Measurements from ENCODE around the gene AK5. TPM values are rescaled to one million over a fixed set of nuclear protein-coding genes. Genes with fewer than 3 reads are reported as not detected.

The AK5 gene
- polyA plus RNA-seq, 2 of the 4 experiments (the other 2 are of a cell fraction), result 4.9 to 6.1 TPM

- TF ChIP-seq PBX3 (IDR thresholded peaks at IDR 0.05) (no peak), CHD4 (IDR thresholded peaks at IDR 0.05; ENCODE audit: borderline replicate concordance) (no peak), HOXA7 (CRISPR knock-in tag; IDR thresholded peaks at IDR 0.05) (no peak), JUN (IDR thresholded peaks at IDR 0.05) (no peak), E2F6 (IDR thresholded peaks at IDR 0.05; ENCODE audit: borderline replicate concordance, low read depth) (no peak), ATOH8 (CRISPR knock-in tag; IDR thresholded peaks at IDR 0.05; ENCODE audit: low read depth) (no peak)
Measured at GRCh38 chr1:77339326-77339725, 57.5 kb downstream of the AK5 start (continued).

GRCh38 chr1:77341195-77341594 is 59.4 kb downstream of the AK5 start:
- FAIRE-seq (no peak), ATAC-seq (no peak)
- POLR2A ChIA-PET, result interaction anchor here (0.9 kb wide), 1 partner anchor 19 kb away, joined by 3 read pairs; no protein-coding TSS in a partner anchor

GRCh38 chr1:77342745-77343144 is 60.9 kb downstream of the AK5 start:
- H3K27ac ChIP-seq, result peak overlapping the region; percentile 55 to 63
- POLR2A ChIA-PET, result interaction anchor here (0.7 kb wide), 1 partner anchor 123 kb away, joined by 3 read pairs; no protein-coding TSS in a partner anchor

More at GRCh38 chr1:77341195-77341594, 59.4 kb downstream of the AK5 start:
- Histone ChIP-seq H3K4me3 (no peak overlapping the region), H3K27ac (peak overlapping the region in 1 of 2 experiments; percentile 17; a peak in 1 of 6 replicates), H3K9me3 (no peaks in the 10 kb centered on the region), H3K4me1 (peaks cover 25% of the 10 kb centered on the region), H3K4me2 (no peak overlapping the region)
- CTCF ChIA-PET, result no interaction called here
- no peak for DNase-seq (ENCODE audit: low read depth in 1 of 2, low spot score in 1 of 2)
- TF ChIP-seq HOXB13 (CRISPR knock-in tag; IDR thresholded peaks at IDR 0.05; ENCODE audit: low read depth) (no peak), MAZ (IDR thresholded peaks at IDR 0.05; ENCODE audit: borderline replicate concordance, low read depth, low read length) (no peak), CHD2 (IDR thresholded peaks at IDR 0.05; ENCODE audit: low read length, partially characterized antibody) (no peak), HMGXB4 (CRISPR knock-in tag; IDR thresholded peaks at IDR 0.05; ENCODE audit: borderline replicate concordance) (no peak), HEYL (CRISPR knock-in tag; IDR thresholded peaks at IDR 0.05) (no peak), ZFP36 (IDR thresholded peaks at IDR 0.05; ENCODE audit: borderline replicate concordance, partially characterized antibody) (no peak), SMC3 (IDR thresholded peaks at IDR 0.05) (no peak), NR3C1 (IDR thresholded peaks at IDR 0.05) (no peak), MAFK (IDR thresholded peaks at IDR 0.05; ENCODE audit: partially characterized antibody) (no peak), ZNF302 (CRISPR knock-in tag; IDR thresholded peaks at IDR 0.05) (no peak), PHF8 (IDR thresholded peaks at IDR 0.05; ENCODE audit: borderline replicate concordance, low read depth) (no peak), TP53 (CRISPR knock-in tag; IDR thresholded peaks at IDR 0.05) (no peak), EHF (CRISPR knock-in tag; IDR thresholded peaks at IDR 0.05) (no peak), EP300 (IDR thresholded peaks at IDR 0.05) (no peak), CBX2 (IDR thresholded peaks at IDR 0.05; ENCODE audit: borderline replicate concordance, low read depth) (no peak), POLR2AphosphoS2 (conservative IDR thresholded peaks at IDR 0.05; ENCODE audit: low read length) (no peak)
- WGBS (ENCODE audit: missing lambda C conversion rate), result 92% methylated on average over 4 of the region's 4 CpGs

More at GRCh38 chr1:77342745-77343144, 60.9 kb downstream of the AK5 start:
- H3K9me3 ChIP-seq, result no peaks in the 10 kb centered on the region
- H3K4me2 ChIP-seq, result peak overlapping the region; percentile 60
- no peak for FAIRE-seq
- CTCF ChIA-PET, result interaction anchor here (0.6 kb wide), 1 partner anchor 9 kb away, joined by 3 read pairs; no protein-coding TSS in a partner anchor
- no peak overlapping the region for H3K4me3 ChIP-seq
- DNase-seq (ENCODE audit: low read depth in 1 of 2, low spot score in 1 of 2), result peak; percentile 13 to 31
- peak; percentile 57 to 73; a peak in 4 of 6 replicates for ATAC-seq
- peaks cover 32% of the 10 kb centered on the region for H3K4me1 ChIP-seq
- TF ChIP-seq GATA3 (IDR thresholded peaks at IDR 0.05; ENCODE audit: borderline replicate concordance), result peak; percentile 59; the same call in 1 of the 2 replicates
- peak; percentile 30; the same call in 1 of the 2 replicates for TF ChIP-seq FOSL2 (IDR thresholded peaks at IDR 0.05)
- peak; percentile 42; the same call in 1 of the 2 replicates for TF ChIP-seq FOSL2 (CRISPR knock-in tag; IDR thresholded peaks at IDR 0.05)
- no peak for TF ChIP-seq CHD2 (IDR thresholded peaks at IDR 0.05; ENCODE audit: low read length, partially characterized antibody)
- no peak for TF ChIP-seq KDM5A (IDR thresholded peaks at IDR 0.05)
- TF ChIP-seq JUNB (IDR thresholded peaks at IDR 0.05), result peak; percentile 42; the same call in 1 of the 2 replicates

Measured in A549 (cell line).